HepG2 (cell line): Measurements from ENCODE around the gene MTOR.

ENCODE experiments used
- KMT2B ChIP-seq: IDR thresholded peaks from 2 replicates; pipeline ENCODE4 v1.6.1; 2016; ENCODE audit warnings: missing genetic modification reagents, missing compliant biosample characterization
- RARG ChIP-seq: sonication (generic); formaldehyde crosslinking; IDR thresholded peaks from 2 replicates; pipeline ENCODE4 v1.4.0; 2020; ENCODE audit warnings: low read depth, mild to moderate bottlenecking, missing genetic modification reagents
- RBFOX2 ChIP-seq: fragments of 200-400 bp; formaldehyde crosslinking; IDR thresholded peaks from 2 replicates; pipeline ENCODE4 v1.6.1; 2017; ENCODE audit warnings: low read depth, mild to moderate bottlenecking, low read length
- ZNF263 ChIP-seq: sonication (generic); formaldehyde crosslinking; IDR thresholded peaks from 2 replicates; pipeline ENCODE4 v1.4.0; 2020; ENCODE audit warnings: missing genetic modification reagents
- ZNF766 ChIP-seq: sonication (generic); formaldehyde crosslinking; IDR thresholded peaks from 2 replicates; pipeline ENCODE4 v1.5.0; 2020; ENCODE audit warnings: missing genetic modification reagents, borderline replicate concordance

- TF ChIP-seq RBFOX2: no peak
- no peak for TF ChIP-seq ZNF766 (CRISPR knock-in tag)
- TF ChIP-seq KMT2B (CRISPR knock-in tag): no peak
- no peak for TF ChIP-seq ZNF263 (CRISPR knock-in tag)
- no peak for TF ChIP-seq RARG
These were observed 105.9 kb downstream of the MTOR start for GRCh38 chr1:11156441-11156840.
